ENCODE measurements around the gene HECW1. TPM values are rescaled to one million over a fixed set of nuclear protein-coding genes. Genes with fewer than 3 reads are reported as not detected.

HECW1 gene
- polyA plus RNA-seq, 2 of the 4 experiments (the other 2 are of a cell fraction) = 11.3 TPM

GRCh38 chr7:43528576-43529354 lies 416.3 kb downstream of the HECW1 start:
- no peak for DNase-seq (ENCODE audit: low read depth in 1 of 2, low spot score in 1 of 2)
- Histone ChIP-seq H3K9me3 (no peaks in the 10 kb centered on the region), H3K27ac (no peak overlapping the region), H3K4me2 (no peak overlapping the region), H3K4me3 (no peak overlapping the region), H3K4me1 (no peaks in the 10 kb centered on the region)
- TF ChIP-seq ZSCAN20 (CRISPR knock-in tag; IDR thresholded peaks at IDR 0.05) (no peak), USF2 (IDR thresholded peaks at IDR 0.05) (no peak), HOXB5 (CRISPR knock-in tag; IDR thresholded peaks at IDR 0.05) (no peak), GATA3 (IDR thresholded peaks at IDR 0.05; ENCODE audit: borderline replicate concordance) (no peak), SMC3 (IDR thresholded peaks at IDR 0.05) (no peak), CEBPB (IDR thresholded peaks at IDR 0.05) (no peak), JUNB (IDR thresholded peaks at IDR 0.05) (no peak), SREBF2 (IDR thresholded peaks at IDR 0.05) (no peak), CBX8 (IDR thresholded peaks at IDR 0.05) (no peak), ZFP36 (IDR thresholded peaks at IDR 0.05; ENCODE audit: borderline replicate concordance, partially characterized antibody) (no peak), BHLHE40 (IDR thresholded peaks at IDR 0.05; ENCODE audit: low read depth, low read length) (no peak), REST (IDR thresholded peaks at IDR 0.05) (no peak), FOXS1 (CRISPR knock-in tag; IDR thresholded peaks at IDR 0.05) (no peak), ZNF302 (CRISPR knock-in tag; IDR thresholded peaks at IDR 0.05) (no peak), RNF2 (IDR thresholded peaks at IDR 0.05; ENCODE audit: borderline replicate concordance, low read depth) (no peak), HOXB13 (CRISPR knock-in tag; IDR thresholded peaks at IDR 0.05; ENCODE audit: low read depth) (no peak), JUN (IDR thresholded peaks at IDR 0.05) (no peak), HEYL (CRISPR knock-in tag; IDR thresholded peaks at IDR 0.05) (no peak), MYC (IDR thresholded peaks at IDR 0.05; ENCODE audit: borderline replicate concordance, low read length) (no peak)
- POLR2A ChIA-PET = no interaction called here
- CTCF ChIA-PET = interaction anchor here (0.9 to 1.5 kb wide), 2 partner anchors 8 to 24 kb away, joined by 3 to 6 read pairs; no protein-coding TSS in a partner anchor
- no peak for FAIRE-seq
- WGBS (ENCODE audit: missing lambda C conversion rate) = 92% methylated on average over 10 of the region's 10 CpGs
- ATAC-seq = no peak

- ChIA-PET CTCF (no interaction called here), POLR2A (no interaction called here)
- Histone ChIP-seq H3K9me3 (no peaks in the 10 kb centered on the region), H3K4me1 (no peaks in the 10 kb centered on the region), H3K27ac (no peak overlapping the region), H3K4me3 (no peak overlapping the region), H3K4me2 (no peak overlapping the region)
- FAIRE-seq (no peak), DNase-seq (ENCODE audit: low read depth in 1 of 2, low spot score in 1 of 2) (no peak), ATAC-seq (no peak)
- WGBS (ENCODE audit: missing lambda C conversion rate) = 84% methylated on average over 6 of the region's 6 CpGs
- TF ChIP-seq JUNB (IDR thresholded peaks at IDR 0.05) (no peak), POLR2AphosphoS2 (conservative IDR thresholded peaks at IDR 0.05; ENCODE audit: low read length) (no peak), NPAS2 (CRISPR knock-in tag; IDR thresholded peaks at IDR 0.05; ENCODE audit: borderline replicate concordance) (no peak), ZFP36 (IDR thresholded peaks at IDR 0.05; ENCODE audit: borderline replicate concordance, partially characterized antibody) (peak; percentile 30)
Observed at GRCh38 chr7:43530553-43531410, 418.3 kb downstream of the HECW1 start.
